Astrocyte (in vitro differentiated cells and primary cell): Measurements from ENCODE around the gene TEX53. TPM values are rescaled to one million over a fixed set of nuclear protein-coding genes. Genes with fewer than 3 reads are reported as not detected.

Experiments used
- DNase-seq: peaks from one replicate; pipeline ENCODE4 v3.0.0-alpha.2; 2010; ENCODE audit warnings: low read depth
- FAIRE-seq: peaks from 2 replicates; lab custom pipeline; 2011; peaks lifted over from hg19 to GRCh38; lab: Jason Lieb, UNC
- H2AFZ ChIP-seq: 2 replicates; pipeline ENCODE4 v1.6.0; 2012; ENCODE audit warnings: low read depth, low read length, inconsistent platforms
- H3K27ac ChIP-seq: 2 replicates; pipeline ENCODE4 v1.5.1; 2011; ENCODE audit warnings: low read depth, low read length, inconsistent platforms
- H3K27me3 ChIP-seq: 2 replicates; pipeline ENCODE4 v1.6.0; 2011; ENCODE audit warnings: low read length, inconsistent platforms; ENCODE audit not compliant: insufficient read depth
- H3K36me3 ChIP-seq: 2 replicates; pipeline ENCODE4 v1.5.1; 2011; ENCODE audit warnings: low read length, inconsistent platforms; ENCODE audit not compliant: insufficient read depth
- H3K4me1 ChIP-seq: 2 replicates; pipeline ENCODE4 v1.5.1; 2011; ENCODE audit warnings: low read length, inconsistent platforms; ENCODE audit not compliant: insufficient read depth
- H3K4me2 ChIP-seq: 2 replicates; pipeline ENCODE4 v1.6.0; 2012; ENCODE audit warnings: low read length, inconsistent platforms
- H3K4me3 ChIP-seq: 2 replicates; pipeline ENCODE4 v1.5.1; 2011; ENCODE audit warnings: low read depth, mild to moderate bottlenecking, low read length, inconsistent platforms; ENCODE audit not compliant: insufficient read depth
- H3K79me2 ChIP-seq: 2 replicates; pipeline ENCODE4 v1.6.0; 2012; ENCODE audit warnings: mild to moderate bottlenecking, low read length, inconsistent platforms; ENCODE audit not compliant: insufficient read depth
- H3K9ac ChIP-seq: 2 replicates; pipeline ENCODE4 v1.6.0; 2012; ENCODE audit warnings: mild to moderate bottlenecking, low read length, inconsistent platforms
- H3K9me3 ChIP-seq: 2 replicates; pipeline ENCODE4 v1.5.1; 2012; ENCODE audit warnings: low read depth, mild to moderate bottlenecking, low read length, inconsistent platforms; ENCODE audit not compliant: insufficient read depth
- H4K20me1 ChIP-seq: 2 replicates; pipeline ENCODE4 v1.6.0; 2012; ENCODE audit warnings: low read length, inconsistent platforms; ENCODE audit not compliant: insufficient read depth
- H3K27ac Mint-ChIP-seq: one replicate; pipeline ENCODE4 v1.8.0; 2021; ENCODE audit warnings: mild to moderate bottlenecking, mixed read lengths; ENCODE audit not compliant: unreplicated experiment
- H3K27me3 Mint-ChIP-seq: one replicate; pipeline ENCODE4 v1.8.0; 2021; ENCODE audit warnings: low read depth, mixed read lengths; ENCODE audit not compliant: unreplicated experiment
- H3K36me3 Mint-ChIP-seq: one replicate; pipeline ENCODE4 v1.8.0; 2021; ENCODE audit warnings: low read depth, mixed read lengths; ENCODE audit not compliant: unreplicated experiment
- H3K4me1 Mint-ChIP-seq: one replicate; pipeline ENCODE4 v1.8.0; 2021; ENCODE audit warnings: low read depth, mixed read lengths; ENCODE audit not compliant: unreplicated experiment
- H3K4me3 Mint-ChIP-seq: one replicate; pipeline ENCODE4 v1.8.0; 2021; ENCODE audit warnings: mild to moderate bottlenecking, moderate library complexity, mixed read lengths; ENCODE audit not compliant: unreplicated experiment
- H3K9me3 Mint-ChIP-seq: one replicate; pipeline ENCODE4 v1.8.0; 2021; ENCODE audit warnings: mild to moderate bottlenecking, mixed read lengths; ENCODE audit not compliant: unreplicated experiment
- EZH2 ChIP-seq: IDR thresholded peaks from 2 replicates; pipeline ENCODE4 v1.6.1; 2012; ENCODE audit warnings: mild to moderate bottlenecking, low read length, inconsistent platforms; ENCODE audit not compliant: insufficient read depth
- total RNA-seq: library from RNA; stranded (reverse); gene quantifications from 2 replicates; pipeline ENCODE4 v1.2.1, GENCODE V29; 2021
- TF ChIP-seq, protein P1 (sequence below): IDR thresholded peaks from 2 replicates; pipeline ENCODE4 v1.5.1; 2011; ENCODE audit warnings: low read depth, mild to moderate bottlenecking, inconsistent platforms, low read length, moderate library complexity; ENCODE audit not compliant: insufficient read depth

TEX53 gene
- total RNA-seq, 1 donor from 2014 or later, result not detected

DNA sequence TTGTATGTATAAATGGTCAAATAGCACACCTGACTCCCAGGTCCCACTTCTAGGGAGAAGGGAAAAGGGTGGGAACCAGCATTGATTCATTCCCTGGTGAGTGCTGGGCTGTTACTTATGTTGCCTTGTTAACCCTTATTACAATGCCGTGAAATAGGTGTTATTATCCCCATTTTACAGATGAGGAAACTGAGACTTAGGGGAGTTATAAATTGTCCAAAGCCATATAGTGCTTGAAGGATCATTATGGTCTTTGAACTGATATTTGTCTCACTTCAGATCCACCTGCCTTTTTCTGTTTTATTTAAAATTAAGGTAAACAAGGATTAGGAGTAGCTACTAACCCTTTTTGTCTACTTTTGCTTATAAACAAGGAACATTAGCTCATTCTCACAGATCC, 30.1 kb downstream of the TEX53 start:
- H3K4me2 ChIP-seq, result no peak overlapping the region
- FAIRE-seq (no peak), DNase-seq (no peak)
- no peaks in the 10 kb centered on the region for H3K79me2 ChIP-seq
- no peak overlapping the region for H3K9ac ChIP-seq
- H4K20me1 ChIP-seq, result no peaks in the 10 kb centered on the region
- Mint-ChIP-seq H3K4me1 (peaks cover 5% of the 10 kb centered on the region), H3K36me3 (peaks cover 22% of the 10 kb centered on the region), H3K4me3 (no peak overlapping the region), H3K27me3 (no peaks in the 10 kb centered on the region), H3K9me3 (peaks cover 2% of the 10 kb centered on the region), H3K27ac (no peak overlapping the region)
- no peak overlapping the region for H3K4me3 ChIP-seq
- no peaks in the 10 kb centered on the region for H3K27me3 ChIP-seq
- TF ChIP-seq, protein P1, sequence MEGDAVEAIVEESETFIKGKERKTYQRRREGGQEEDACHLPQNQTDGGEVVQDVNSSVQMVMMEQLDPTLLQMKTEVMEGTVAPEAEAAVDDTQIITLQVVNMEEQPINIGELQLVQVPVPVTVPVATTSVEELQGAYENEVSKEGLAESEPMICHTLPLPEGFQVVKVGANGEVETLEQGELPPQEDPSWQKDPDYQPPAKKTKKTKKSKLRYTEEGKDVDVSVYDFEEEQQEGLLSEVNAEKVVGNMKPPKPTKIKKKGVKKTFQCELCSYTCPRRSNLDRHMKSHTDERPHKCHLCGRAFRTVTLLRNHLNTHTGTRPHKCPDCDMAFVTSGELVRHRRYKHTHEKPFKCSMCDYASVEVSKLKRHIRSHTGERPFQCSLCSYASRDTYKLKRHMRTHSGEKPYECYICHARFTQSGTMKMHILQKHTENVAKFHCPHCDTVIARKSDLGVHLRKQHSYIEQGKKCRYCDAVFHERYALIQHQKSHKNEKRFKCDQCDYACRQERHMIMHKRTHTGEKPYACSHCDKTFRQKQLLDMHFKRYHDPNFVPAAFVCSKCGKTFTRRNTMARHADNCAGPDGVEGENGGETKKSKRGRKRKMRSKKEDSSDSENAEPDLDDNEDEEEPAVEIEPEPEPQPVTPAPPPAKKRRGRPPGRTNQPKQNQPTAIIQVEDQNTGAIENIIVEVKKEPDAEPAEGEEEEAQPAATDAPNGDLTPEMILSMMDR, result no peak
- TF ChIP-seq EZH2, result no peak
- no peak overlapping the region for H3K27ac ChIP-seq
- no peaks in the 10 kb centered on the region for H3K36me3 ChIP-seq
- peaks cover 2% of the 10 kb centered on the region for H3K4me1 ChIP-seq
- H2AFZ ChIP-seq, result no peak overlapping the region
- no peaks in the 10 kb centered on the region for H3K9me3 ChIP-seq

DNA sequence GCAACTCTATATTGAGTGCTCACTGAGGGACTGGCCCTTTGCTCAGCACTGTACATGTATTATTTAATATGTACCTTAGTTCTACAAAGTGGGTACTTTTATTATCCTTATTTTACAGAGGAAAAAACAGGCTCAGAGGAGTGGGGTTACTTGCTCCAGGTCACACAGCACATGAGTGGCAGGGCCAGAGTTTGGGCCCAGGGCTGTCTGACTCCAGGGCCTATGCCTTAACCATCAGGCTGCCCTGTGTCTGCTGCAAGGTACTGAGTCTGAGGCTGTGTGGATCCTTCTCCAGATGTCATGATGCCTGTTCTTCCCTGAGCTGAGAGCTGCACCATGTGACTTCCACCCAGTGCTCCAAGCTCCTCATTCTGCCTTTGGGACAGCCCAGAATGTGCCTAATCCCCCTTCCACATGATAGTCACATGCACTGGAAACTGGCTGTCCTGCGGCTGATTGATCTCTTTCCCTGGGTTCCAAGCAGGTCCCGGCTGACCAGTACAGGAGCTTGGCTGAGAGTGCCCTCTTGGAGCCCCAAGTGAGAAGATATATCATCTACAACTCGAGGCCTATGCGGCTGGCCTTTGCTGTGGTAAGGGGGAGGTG, 31.1 kb downstream of the TEX53 start:
- Histone ChIP-seq H3K9ac (no peak overlapping the region), H3K27ac (no peak overlapping the region), H3K36me3 (no peaks in the 10 kb centered on the region), H3K4me3 (no peak overlapping the region), H3K4me2 (no peak overlapping the region), H4K20me1 (no peaks in the 10 kb centered on the region), H3K4me1 (peaks cover 12% of the 10 kb centered on the region), H2AFZ (no peak overlapping the region), H3K9me3 (no peaks in the 10 kb centered on the region), H3K27me3 (no peaks in the 10 kb centered on the region), H3K79me2 (no peaks in the 10 kb centered on the region)
- no peak for TF ChIP-seq EZH2
- TF ChIP-seq, protein P1, result no peak
- peaks cover 21% of the 10 kb centered on the region for H3K36me3 Mint-ChIP-seq
- H3K4me3 Mint-ChIP-seq, result no peak overlapping the region
- FAIRE-seq, result no peak
- H3K4me1 Mint-ChIP-seq, result peaks cover 15% of the 10 kb centered on the region
- no peak for DNase-seq
- H3K27me3 Mint-ChIP-seq, result no peaks in the 10 kb centered on the region
- peaks cover 2% of the 10 kb centered on the region for H3K9me3 Mint-ChIP-seq
- no peak overlapping the region for H3K27ac Mint-ChIP-seq

DNA sequence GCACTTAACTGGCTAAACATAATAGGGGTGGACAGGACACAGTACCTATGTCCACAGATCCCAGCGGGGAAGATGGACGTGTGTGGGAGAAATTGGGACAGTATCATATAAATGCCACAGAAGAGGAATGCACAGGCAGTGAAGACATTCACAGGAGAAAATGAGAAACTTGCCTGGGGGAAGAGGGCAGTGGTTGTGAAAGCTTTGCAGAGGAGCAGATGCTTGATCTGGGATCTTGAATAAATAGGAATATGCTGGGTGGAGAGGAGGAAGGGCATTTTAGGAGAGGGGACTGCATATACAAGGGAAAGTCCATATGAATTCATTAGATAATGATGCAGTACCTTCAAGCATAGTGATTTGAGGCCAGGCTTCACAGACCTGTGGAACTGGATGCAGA, 32.9 kb downstream of the TEX53 start:
- Histone ChIP-seq H3K9me3 (no peaks in the 10 kb centered on the region), H3K4me2 (no peak overlapping the region), H3K4me3 (no peak overlapping the region), H3K36me3 (no peaks in the 10 kb centered on the region), H3K27ac (no peak overlapping the region), H3K4me1 (peaks cover 12% of the 10 kb centered on the region), H3K79me2 (no peaks in the 10 kb centered on the region), H2AFZ (no peak overlapping the region), H3K9ac (no peak overlapping the region), H4K20me1 (no peaks in the 10 kb centered on the region), H3K27me3 (no peaks in the 10 kb centered on the region)
- Mint-ChIP-seq H3K27me3 (no peaks in the 10 kb centered on the region), H3K36me3 (peaks cover 17% of the 10 kb centered on the region), H3K4me1 (peaks cover 23% of the 10 kb centered on the region), H3K9me3 (peaks cover 2% of the 10 kb centered on the region), H3K4me3 (no peak overlapping the region), H3K27ac (no peak overlapping the region)
- no peak for DNase-seq
- FAIRE-seq, result no peak
- no peak for TF ChIP-seq EZH2
- TF ChIP-seq, protein P1, result no peak
